ENCODE measurements around the gene GAS6. TPM values are rescaled to one million over a fixed set of nuclear protein-coding genes. Genes with fewer than 3 reads are reported as not detected.
"Not testable (repeated sequence)": the region's sequence is repeated elsewhere in the genome, so short reads cannot be mapped to it uniquely, and the experiment has no call there.

GAS6 gene
- total RNA-seq, 1 donor from 2014 or later, result 244 TPM

DNA sequence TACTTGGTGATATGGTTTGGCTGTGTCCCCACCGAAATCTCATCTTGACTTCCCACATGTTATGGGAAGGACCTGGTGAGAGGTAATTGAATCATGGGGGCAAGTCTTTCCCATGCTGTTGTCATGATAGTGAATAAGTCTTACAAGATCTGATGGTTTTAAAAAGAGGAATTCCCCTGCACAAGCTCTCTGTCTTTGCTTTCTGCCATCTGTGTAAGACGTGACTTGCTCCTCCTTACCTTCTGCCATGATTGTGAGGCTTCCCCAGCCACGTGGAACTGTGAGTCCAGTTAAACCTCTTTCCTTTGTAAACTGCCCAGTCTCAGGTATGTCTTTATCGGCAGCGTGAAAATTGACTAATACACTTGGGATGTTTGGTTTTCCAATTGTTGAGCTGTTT, 4.0 kb upstream of the GAS6 start:
- not testable (repeated sequence) for DNase-seq (ENCODE audit: low spot score)

DNA sequence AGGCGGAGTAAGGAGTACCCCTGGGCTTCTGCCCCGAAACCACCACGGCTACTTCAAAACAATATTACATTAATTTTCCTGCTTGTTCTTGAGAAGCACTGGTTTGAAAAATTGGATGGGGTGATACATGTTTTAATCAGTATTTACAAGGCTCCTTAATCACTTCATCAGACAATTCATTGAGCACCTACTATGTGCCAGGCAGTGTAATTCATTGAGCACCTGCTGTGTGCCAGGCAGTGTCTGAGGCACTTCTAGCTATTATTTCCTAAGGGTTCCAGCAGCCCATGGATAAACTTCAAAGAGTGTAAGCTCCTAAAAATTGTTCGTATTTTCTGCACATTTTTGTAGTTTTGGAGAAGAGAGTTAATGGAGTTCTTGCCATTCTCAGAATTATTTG, 1.6 kb upstream of the GAS6 start:
- DNase-seq (ENCODE audit: low spot score), result no peak

DNA sequence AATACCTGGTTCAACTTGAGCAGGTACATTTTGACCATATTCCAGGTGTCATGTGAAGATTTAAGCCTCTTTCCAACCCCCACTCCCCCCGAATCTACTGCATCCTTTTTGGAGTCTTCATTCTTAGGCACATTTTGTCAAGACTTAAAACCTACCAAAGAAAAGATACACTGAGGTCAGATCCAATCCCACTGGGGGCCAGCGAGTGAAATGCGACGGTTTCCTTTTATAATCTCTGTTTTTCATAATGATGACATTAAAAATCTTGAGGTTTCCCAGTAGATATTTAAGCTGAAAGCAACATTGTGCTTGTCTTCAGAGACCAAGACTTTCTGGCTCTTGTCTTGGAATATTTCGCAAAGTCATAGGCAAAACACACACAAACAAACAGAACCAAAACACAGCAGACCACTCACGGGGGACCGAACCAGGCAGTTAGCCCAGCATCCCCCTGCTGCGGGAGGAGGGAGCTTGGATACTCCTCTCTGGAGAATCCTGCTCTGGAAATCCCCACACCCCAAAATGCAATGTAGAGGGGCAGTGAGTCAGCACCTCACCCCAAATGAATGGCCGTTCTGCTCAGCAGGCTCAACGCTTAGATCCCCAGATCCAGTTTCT, 506 bp upstream of the GAS6 start:
- DNase-seq (ENCODE audit: low spot score), result no peak

DNA sequence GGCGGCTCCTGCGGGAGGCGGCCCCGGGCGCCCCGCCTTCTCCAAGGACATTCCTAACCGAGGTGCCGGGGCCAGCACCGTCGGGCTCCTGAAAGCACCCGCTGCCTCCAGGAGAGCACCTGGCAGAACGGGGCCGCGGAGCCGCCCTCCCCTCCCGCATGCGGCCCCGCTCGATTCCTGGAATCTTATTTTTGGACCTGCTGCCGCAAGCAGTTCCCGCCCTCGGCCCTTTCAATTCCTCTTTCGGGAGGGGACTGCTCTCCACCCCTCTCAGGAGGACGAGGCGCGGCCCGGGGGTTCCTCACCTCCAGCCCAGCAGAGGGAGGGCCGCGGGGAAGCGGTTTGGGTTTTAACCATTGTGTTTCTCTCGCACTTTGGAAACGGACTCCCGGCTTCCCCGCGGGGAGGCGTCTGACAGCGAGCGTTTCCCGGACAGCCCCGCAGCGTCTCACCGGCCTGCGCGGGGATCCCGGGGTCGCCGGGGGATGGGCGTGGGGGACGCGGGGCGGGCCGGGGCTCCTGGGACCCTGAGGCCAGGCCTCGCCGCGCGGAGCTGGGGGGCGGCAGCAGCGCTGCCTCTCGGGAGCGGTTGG, 849 bp downstream of the GAS6 start:
- DNase-seq (ENCODE audit: low spot score), result peak; percentile 52

DNA sequence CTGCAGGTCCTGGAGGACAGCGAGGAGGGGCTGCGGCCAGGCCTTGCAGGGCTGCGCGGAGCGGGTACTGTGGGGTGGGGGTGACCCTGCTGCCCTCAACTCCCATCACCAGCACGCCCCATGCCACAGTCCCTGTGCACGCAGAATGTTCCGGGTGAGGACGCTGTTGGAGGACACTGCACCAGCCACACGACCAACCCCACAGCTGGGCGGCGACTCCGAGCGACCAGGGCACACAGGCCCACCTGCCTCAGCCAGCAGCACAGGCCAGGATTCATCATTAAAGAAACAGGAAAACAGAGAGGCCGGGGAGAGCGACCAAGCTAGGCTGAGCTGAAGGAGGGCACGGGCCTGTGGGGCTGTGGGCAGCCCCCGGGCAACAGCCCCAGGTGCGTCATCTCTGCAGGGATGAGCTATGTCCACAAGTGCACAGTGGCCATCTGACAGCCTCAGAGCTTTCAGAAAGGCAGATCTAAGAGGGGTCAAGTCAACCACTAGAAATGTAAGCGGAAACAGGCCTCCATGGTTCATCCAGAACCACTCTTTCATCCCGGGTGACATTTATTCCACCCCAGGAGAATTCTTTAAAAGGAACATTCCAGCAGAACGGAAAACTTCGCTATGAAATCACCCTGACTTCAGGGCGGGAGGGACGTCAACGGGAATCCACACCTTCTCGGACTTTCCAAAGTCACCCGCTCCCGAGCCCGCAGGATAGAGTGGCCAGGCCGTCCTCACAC, 1.5 kb downstream of the GAS6 start:
- no peak for DNase-seq (ENCODE audit: low spot score)

DNA sequence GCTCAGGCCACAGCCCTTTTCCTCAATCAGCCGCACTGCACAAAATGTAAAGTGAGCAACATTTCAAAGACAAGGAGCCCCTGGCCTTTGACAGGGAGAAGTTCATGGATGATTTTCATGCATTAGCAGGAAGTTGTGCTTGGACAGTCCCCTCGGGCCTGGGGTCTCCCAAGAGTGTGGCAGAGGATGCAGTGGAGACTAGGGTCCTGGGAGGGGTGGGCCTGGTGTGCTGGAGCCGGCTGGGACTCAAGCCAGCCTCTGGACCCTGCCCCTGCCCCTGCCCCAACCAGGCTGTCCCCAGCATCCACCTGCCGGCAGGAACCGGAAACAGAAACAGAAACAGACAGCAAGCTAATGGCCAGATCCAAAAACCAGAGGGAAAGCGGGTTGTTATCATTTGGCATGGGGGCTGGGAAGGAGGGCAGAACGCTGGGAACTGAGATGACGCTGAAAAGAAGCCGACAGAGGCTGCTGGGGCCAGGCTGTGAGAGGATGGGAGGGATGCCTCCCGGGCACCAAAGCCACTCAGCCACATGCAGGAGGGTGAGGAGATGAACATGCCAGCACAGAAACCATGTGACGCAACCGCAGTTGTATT, 2.3 kb downstream of the GAS6 start:
- peak; percentile 64 for DNase-seq (ENCODE audit: low spot score)

- DNase-seq (ENCODE audit: low spot score), result peak; percentile 60
Observed at GRCh38 chr13:113860665-113861432, 3.0 kb downstream of the GAS6 start.

DNA sequence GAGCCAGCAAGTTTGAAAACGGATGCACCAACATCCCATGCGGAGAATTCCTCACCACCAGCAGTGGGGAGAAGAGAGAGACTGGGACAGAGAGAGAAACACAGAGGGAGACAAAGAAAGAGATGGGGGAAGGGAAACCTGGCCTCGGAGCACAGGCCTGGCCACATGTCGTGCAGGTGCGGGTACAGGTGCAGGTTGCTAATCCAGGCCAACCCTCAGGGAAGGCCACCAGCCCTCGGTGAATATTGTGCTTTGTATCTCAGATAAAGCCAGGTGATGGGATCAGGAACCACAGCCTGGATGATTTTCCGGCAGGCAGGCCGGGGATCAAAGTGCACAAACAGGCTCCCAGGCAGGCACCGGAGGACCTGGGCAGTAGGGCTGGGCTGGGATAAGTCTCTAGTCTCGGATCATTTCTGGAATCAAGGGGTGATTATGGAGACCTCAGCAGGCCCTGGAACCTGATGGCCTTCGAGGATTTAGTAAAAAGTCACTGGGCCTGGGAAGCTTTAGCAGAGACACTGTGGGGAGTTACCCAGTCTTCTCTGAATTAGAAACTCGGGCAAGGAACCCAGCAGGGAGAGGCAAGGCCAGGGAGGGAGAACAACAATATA, 3.7 kb downstream of the GAS6 start:
- DNase-seq (ENCODE audit: low spot score), result no peak

DNA sequence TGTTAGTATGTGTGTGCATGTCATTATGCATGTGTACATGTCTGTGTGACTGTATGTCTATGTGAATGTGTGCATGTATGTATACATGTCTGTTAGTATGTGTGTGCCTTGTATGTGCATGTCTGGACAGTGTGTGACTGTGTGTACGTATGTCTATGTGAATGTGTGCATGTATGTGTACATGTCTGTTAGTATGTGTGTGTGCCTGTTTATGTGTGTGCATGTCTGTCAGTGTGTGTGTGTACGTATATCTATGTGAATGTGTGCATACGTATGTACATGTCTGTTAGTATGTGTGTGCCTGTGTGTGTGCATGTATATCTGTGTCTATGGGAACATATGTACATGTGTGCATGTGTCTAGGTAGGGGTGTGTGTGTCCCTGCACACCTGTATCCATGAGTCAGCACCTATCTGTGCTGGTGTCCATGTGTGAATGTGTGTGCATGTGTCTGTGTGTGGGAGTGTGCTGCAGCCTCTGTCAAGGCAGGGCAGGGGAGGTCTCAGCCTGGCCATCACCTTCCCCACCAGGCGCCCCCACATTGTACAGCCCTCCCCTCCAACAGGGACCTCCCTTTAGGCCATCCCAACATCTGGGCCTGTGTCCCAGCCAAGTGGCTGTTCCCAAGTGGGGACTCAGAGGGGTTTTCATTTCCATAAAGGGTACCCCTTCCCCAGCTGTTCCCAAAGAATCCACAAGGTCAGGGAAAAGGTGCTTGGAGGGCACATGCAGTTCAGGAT, 4.4 kb downstream of the GAS6 start:
- DNase-seq (ENCODE audit: low spot score), result no peak

GRCh38 chr13:113857531-113858195, 6.2 kb downstream of the GAS6 start:
- DNase-seq (ENCODE audit: low spot score), result no peak

DNA sequence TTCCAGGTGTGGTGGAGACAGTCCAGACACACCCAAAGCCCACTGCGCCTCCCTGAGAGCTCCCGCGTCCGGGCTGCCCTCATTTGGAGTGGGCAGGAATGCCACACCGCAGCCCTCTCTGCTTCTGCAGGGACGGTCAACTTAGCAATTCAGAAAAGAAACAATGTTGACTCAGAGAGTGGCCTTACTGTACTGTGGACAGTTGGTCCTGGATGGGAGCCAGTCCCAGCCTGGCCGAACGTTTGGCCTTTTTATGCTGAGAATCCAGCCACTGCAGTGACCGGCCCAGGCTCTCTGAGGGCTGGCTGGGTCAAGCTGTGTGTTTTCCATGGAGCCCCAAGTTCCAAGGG, 7.2 kb downstream of the GAS6 start:
- DNase-seq (ENCODE audit: low spot score), result no peak

DNA sequence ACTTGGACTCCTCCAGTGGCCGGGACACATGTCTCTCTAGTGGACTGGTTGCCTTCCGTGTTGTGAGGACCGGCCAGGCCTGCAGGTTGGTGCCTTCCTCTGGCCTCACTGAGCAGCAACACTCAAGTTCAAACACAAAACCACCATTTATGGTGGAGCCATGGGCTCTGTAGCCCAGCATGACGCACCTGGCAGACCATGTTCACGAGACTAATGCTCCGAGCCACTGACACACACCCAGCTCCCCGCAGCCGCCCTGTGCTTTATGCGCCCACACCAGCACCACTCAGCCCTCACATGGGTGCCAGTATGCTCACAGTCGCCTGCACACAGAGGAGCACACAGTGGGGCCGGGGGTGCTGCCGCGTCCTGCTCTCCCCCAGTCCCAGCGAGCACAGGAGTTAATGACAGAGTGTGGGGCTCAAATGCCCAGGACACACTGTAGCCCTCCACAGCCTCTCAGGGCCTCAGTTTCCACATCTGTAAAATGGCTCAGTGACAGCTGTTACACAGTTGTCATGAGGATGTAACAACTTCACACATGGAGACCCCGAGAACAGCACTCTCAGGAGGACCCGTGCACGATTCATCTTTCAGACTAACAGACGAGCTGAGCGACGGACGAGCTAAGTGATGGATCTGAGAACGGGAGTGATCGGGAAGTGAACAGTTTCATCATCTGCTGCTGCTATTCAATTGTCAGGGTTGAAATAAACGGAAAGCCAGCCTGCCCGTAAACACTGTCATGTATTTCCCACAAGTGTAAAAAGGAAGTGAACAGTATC, 7.8 kb downstream of the GAS6 start:
- no peak for DNase-seq (ENCODE audit: low spot score)

DNA sequence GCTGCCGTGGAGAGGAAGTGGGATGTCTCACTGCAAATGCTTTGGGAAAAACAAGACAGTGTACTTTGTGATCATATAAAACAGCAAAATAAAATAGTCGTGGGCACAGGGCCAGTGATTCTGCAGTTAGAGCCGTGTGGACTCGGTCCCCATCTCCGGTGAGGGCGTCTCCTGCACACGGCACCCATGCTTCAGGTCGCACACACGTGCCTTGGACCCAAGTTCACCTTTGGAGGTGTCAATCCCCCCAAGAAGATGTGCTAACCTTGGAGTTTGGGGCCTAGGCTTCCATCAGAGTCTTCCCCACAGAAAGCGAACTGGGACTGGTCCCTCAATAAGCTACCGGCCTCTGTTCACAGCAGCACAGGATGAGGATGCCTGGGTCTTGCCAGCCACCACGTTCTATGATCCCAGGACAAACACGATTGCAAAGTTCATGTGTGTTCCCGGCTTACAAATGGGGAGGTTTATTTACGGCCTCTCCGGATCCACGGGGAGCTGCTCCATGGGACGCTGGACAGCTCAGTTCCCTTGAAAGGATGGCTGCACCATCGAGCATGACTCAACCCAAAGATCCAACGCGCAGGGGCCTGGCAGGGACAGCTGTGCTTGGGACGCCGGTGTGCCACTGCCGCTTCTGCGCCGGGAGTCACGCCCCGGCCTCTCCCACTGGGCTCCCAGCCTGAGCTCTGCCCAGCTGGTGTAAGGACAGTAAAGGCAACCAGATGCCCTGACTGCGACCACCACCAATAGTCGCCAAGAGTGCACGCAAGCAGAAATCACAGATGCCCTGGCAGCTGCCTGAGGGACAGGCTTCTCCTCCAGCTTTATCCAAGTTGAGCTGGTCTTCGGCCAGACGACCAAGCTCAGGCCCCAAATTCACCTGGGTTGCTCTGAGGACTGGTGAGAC, 8.6 kb downstream of the GAS6 start:
- DNase-seq (ENCODE audit: low spot score), result no peak

- peak; percentile 39 for DNase-seq (ENCODE audit: low spot score)
Observed at GRCh38 chr13:113854238-113855011, 9.5 kb downstream of the GAS6 start.

GRCh38 chr13:113853518-113854237, 10.2 kb downstream of the GAS6 start:
- peak; percentile 74 for DNase-seq (ENCODE audit: low spot score)

GRCh38 chr13:113852536-113853517, 11.0 kb downstream of the GAS6 start:
- DNase-seq (ENCODE audit: low spot score), result no peak

Measured in umbilical cord (tissue), 2 donors.